SHP77 (cell line): ENCODE measurements around the gene LDHB.
"Not testable (repeated sequence)": the region's sequence is repeated elsewhere in the genome, so short reads cannot be mapped to it uniquely, and the experiment has no call there.

Experiments
- DNase-seq, 2 experiments: peaks; one replicate each; lab custom pipeline; 2025; lab: John Stamatoyannopoulos, UW

The LDHB gene

GRCh38 chr12:21657326-21658077 is at the start of gene LDHB:
Gene LDHB, minus strand, starts transcription at chr12:21657842. Its CDS starts 3,171 bp downstream, at chr12:21654671.
- peak; percentile 61 to 62 for DNase-seq

DNA sequence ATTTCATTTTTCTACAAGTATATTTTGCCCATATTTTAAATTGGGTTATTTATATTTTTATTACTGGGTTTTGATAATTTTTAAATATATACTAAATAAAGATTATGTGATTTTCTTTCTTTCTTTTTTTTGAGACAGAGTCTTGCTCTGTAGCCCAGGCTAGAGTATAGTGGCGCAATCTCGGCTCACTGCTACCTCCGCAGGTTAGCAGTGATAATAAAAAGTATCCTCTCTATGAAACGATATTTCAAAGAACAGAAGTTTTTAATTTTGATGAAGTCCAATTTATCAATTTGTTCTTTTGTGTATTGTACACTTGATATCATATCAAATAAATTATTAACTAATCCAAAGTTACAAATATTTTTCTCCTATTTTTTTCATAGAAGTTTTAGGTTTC is 47.2 kb upstream of the LDHB start:
- no peak for DNase-seq

DNA sequence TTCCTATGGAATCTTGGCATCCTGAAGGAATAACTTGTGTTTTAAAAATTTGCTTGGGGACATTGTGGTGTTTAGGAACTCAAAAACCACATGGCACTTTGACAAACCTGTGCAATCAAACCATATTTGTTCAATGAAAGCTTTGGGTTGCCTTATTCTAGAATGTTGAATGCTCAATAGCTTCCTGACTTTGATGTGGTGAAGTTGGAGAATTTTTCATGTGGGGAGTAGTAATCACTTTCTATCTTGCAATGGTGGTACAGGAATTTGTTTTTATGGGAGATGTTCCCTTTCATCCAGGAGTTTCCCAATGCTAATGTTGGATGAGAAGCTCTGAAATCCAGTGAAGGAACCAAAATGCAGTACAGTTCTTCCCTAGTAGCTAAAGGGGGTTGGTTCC is 42.2 kb upstream of the LDHB start:
- no peak for DNase-seq

GRCh38 chr12:21697904-21698630 is 40.4 kb upstream of the LDHB start:
- DNase-seq, result no peak

GRCh38 chr12:21696625-21697024 is 39.0 kb upstream of the LDHB start:
- DNase-seq, result no peak

- no peak for DNase-seq
Observed at GRCh38 chr12:21695986-21696385, 38.3 kb upstream of the LDHB start.

- DNase-seq, result no peak
Observed at GRCh38 chr12:21694660-21695059, 37.0 kb upstream of the LDHB start.

DNA sequence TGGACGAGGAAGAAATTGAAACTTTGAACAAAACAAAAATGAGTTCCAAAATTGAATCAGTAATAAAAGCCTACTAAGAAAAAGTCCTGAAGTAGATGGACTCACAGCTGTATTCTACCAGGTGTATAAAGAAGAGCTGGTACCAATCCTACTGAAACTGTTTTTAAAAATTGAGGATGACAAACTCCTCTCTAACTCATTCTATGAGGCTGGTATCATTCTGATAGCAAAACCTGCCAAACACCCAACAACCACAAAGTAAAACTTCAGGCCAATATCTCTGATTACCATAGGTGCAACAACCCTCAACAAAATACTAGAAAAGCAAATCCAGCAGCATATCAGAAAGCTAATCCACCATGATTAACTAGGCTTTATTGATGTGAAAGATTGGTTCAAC is 33.9 kb upstream of the LDHB start:
- no peak for DNase-seq

- DNase-seq, result no peak
Observed at GRCh38 chr12:21690704-21691368, 33.2 kb upstream of the LDHB start.

- DNase-seq, result no peak
Observed at GRCh38 chr12:21683115-21683514, 25.5 kb upstream of the LDHB start.

GRCh38 chr12:21678959-21679358 is 21.3 kb upstream of the LDHB start:
- no peak for DNase-seq

DNA sequence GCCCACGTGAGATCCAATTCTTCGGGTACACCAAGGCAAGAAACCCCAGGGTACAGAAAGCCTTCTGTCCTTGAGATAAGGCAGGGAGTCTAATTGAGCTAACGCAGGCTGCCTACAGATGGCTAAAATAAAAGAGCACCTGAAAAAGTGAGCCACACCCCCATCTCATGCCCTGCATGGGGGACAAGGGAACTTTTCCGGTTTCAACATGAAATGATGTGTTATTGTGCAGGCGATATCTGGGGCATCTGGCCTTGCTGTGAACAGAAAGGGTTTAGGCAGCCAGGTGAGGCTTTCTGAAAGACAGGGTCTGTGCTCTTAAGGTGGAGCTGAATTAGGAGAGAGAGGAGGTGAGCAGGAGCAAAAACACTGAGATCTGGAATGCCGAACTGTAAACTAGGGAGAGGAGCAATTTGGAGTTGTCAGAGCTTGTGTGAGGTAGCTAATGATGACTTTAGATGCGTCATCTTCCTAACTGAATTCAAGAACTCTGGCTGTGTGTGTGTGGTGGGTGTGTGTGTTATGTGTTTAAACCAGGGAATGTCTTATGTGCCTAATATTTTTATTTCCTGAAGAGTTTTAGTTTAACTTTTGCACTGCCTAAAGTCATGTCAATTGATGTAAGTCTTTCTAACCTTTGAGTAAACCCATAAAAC is 20.1 kb upstream of the LDHB start:
- no peak for DNase-seq

DNA sequence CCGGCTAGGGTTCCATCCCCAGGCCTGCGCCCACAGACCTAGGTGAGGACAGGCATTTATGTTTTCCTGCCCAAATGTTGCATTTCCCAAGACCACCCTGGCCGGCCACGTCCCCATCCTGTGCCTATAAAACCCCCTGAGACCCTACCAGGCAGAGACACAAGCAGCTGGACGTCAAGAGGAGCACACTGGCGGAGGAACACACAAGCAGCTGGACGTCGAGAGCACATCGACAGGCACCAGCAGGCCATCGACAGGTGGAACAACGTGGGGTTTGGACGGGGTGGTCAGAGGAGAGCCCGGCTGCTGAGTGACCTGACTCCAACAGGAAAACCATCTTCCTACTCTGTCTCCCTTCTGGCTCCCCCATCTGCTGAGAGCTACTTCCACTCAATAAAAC is 19.6 kb upstream of the LDHB start:
- DNase-seq, result no peak

DNA sequence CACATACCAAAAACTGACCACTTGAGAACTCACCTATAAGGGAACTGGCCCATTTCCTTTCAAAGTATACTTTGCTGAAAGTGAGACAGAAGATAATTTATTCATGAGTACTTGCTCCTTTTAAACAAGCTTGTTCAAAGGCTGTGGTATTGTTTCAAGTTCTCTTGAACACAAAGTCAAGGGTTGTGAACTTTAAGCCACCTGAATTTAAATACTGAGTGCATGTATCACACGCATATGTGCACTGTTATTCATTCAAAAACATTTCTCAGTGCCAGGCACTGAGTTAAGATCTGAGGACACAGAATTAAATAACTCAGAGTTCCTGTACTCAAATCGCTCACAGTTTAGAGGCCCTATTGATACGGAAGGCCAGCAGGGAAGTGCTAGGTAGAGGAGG is 19.1 kb upstream of the LDHB start:
- no peak for DNase-seq

GRCh38 chr12:21675641-21676040 is 18.0 kb upstream of the LDHB start:
- DNase-seq, result no peak

DNA sequence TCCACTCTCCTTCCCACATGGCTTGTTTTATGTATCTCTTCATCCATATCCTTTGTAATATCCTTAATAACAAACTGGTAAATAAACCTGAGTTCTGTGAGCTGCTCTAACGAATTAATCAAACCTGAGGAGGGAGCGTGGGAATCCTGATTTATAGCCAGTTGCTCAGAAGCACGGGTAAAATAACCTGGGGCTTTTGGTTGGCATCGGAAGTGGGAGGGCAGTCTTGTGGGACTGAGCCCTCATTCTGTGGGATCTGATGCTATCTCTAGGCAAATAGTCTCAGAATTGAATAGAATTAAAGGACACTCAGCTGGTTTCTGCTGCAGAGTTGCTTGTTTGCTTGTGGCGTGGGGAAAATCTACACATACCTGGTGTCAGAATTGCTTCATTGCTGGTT is 17.5 kb upstream of the LDHB start:
- no peak for DNase-seq

GRCh38 chr12:21673830-21674552 is 16.3 kb upstream of the LDHB start:
- DNase-seq, result not testable (repeated sequence)

- no peak for DNase-seq
Observed at GRCh38 chr12:21672146-21672545, 14.5 kb upstream of the LDHB start.

DNA sequence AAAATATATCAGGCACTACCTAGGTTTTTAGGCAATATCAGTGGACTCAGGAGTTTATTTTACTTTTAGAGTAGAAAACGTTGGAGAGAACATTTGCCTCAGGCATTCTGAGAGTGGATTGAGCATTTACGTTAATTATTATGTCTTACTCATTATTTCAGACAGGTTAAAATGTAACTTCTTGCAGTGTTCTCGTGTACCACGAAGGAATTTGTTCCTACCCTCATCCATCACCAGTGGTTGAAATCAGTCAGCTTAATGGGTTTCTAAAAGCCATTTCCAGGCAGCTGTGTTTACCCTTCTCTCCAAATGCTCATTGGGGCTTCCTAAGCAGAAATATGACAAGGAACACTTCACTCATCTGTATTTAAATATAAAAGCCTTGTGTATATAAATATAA is 9.1 kb upstream of the LDHB start:
- peak; percentile 9 to 25 for DNase-seq

GRCh38 chr12:21665816-21666215 is 8.2 kb upstream of the LDHB start:
- DNase-seq, result no peak

GRCh38 chr12:21662122-21662792 is 4.6 kb upstream of the LDHB start:
- DNase-seq, result no peak
